Smooth muscle cell (in vitro differentiated cells): Measurements from ENCODE around the gene C6orf120. TPM values are rescaled to one million over a fixed set of nuclear protein-coding genes. Genes with fewer than 3 reads are reported as not detected.
A peak's percentile ranks its signal among the peaks of the same experiment; 100 is the strongest.
"Not testable (repeated sequence)": the region's sequence is repeated elsewhere in the genome, so short reads cannot be mapped to it uniquely, and the experiment has no call there.

Experiments
- DNase-seq: peaks from one replicate; lab custom pipeline; 2025; ENCODE audit not compliant: unreplicated experiment; lab: John Stamatoyannopoulos, UW
- H2AFZ ChIP-seq: fragments of 200-600 bp; sonication (generic); 2 replicates; pipeline ENCODE4 v1.6.0; 2016; ENCODE audit warnings: antibody characterized with exemption, low read depth, mild to moderate bottlenecking
- H3F3A ChIP-seq: fragments of 200-600 bp; sonication (generic); 2 replicates; pipeline ENCODE4 v1.6.0; 2017; ENCODE audit warnings: antibody characterized with exemption, low read depth
- H3K27ac ChIP-seq: fragments of 200-600 bp; sonication (generic); 2 replicates; pipeline ENCODE4 v1.5.1; 2016; ENCODE audit warnings: low read depth, mild to moderate bottlenecking
- H3K27me3 ChIP-seq: fragments of 200-600 bp; sonication (generic); 2 replicates; pipeline ENCODE4 v1.6.1; 2016; ENCODE audit warnings: low read depth, mild to moderate bottlenecking
- H3K36me3 ChIP-seq: fragments of 200-600 bp; sonication (generic); 2 replicates; pipeline ENCODE4 v1.5.1; 2016; ENCODE audit warnings: low read depth
- H3K4me1 ChIP-seq: fragments of 200-600 bp; sonication (generic); 2 replicates; pipeline ENCODE4 v1.5.1; 2016; ENCODE audit warnings: low read depth
- H3K4me2 ChIP-seq: fragments of 200-600 bp; sonication (generic); 2 replicates; pipeline ENCODE4 v1.6.0; 2016; ENCODE audit warnings: mild to moderate bottlenecking
- H3K4me3 ChIP-seq: fragments of 200-600 bp; sonication (generic); 2 replicates; pipeline ENCODE4 v1.5.1; 2016; ENCODE audit warnings: mild to moderate bottlenecking
- H3K79me2 ChIP-seq: fragments of 200-600 bp; sonication (generic); 2 replicates; pipeline ENCODE4 v1.6.0; 2016; ENCODE audit warnings: low read depth, mild to moderate bottlenecking
- H3K9ac ChIP-seq: fragments of 200-600 bp; sonication (generic); 2 replicates; pipeline ENCODE4 v1.6.0; 2016; ENCODE audit warnings: low read depth
- H3K9me3 ChIP-seq: fragments of 200-600 bp; sonication (generic); replicated peaks from 2 replicates; pipeline ENCODE4 v1.5.1; 2016; ENCODE audit warnings: low read depth
- H4K20me1 ChIP-seq: fragments of 200-600 bp; sonication (generic); 2 replicates; pipeline ENCODE4 v1.6.0; 2016; ENCODE audit warnings: low read depth
- CTCF ChIP-seq: fragments of 200-600 bp; sonication (generic); IDR thresholded peaks from 2 replicates; pipeline ENCODE4 v1.5.1; 2017; ENCODE audit warnings: borderline replicate concordance, mild to moderate bottlenecking, antibody characterized with exemption; ENCODE audit not compliant: insufficient read depth, poor library complexity, severe bottlenecking
- WGBS: methylation state at CpG from one replicate; pipeline ENCODE4 v1.1.7; 2016; ENCODE audit warnings: low lambda C conversion rate; 5-methylcytosine and 5-hydroxymethylcytosine counted together
- polyA plus RNA-seq: library from polyadenylated mRNA; unstranded; fragments of >200 nt; fragmentation: Nextera tagmentation; extraction: Ambion mirVana; gene quantifications from 2 replicates; pipeline ENCODE4 v1.2.1, GENCODE V29; 2016
- total RNA-seq: library from RNA; depleted of rRNA; stranded (reverse); fragments of >200 nt; gene quantifications from 2 replicates; pipeline ENCODE4 v1.2.3, GENCODE V29; 2014

Gene C6orf120
- total and polyA plus RNA-seq, 2 experiments from 2014 or later = 30.2 to 50.2 TPM

GRCh38 chr6:169697115-169697514 is 4.8 kb upstream of the C6orf120 start:
- not testable (repeated sequence) for H3K27ac ChIP-seq, H3K4me2 ChIP-seq, H3K4me3 ChIP-seq, DNase-seq, H4K20me1 ChIP-seq, H3K27me3 ChIP-seq, H3K9me3 ChIP-seq, H3K9ac ChIP-seq, H2AFZ ChIP-seq
- TF ChIP-seq CTCF = peak; percentile 36
- H3F3A ChIP-seq = peaks cover 13% of the 10 kb centered on the region
- peaks cover 11% of the 10 kb centered on the region for H3K4me1 ChIP-seq
- H3K79me2 ChIP-seq = peaks cover 32% of the 10 kb centered on the region
- peaks cover 10% of the 10 kb centered on the region for H3K36me3 ChIP-seq
- WGBS = 85% methylated on average over 10 of the region's 10 CpGs

- Histone ChIP-seq H3F3A (peaks cover 13% of the 10 kb centered on the region), H3K9ac (peak overlapping the region; percentile 97), H3K4me3 (peak overlapping the region; percentile 84), H3K9me3 (no peaks in the 10 kb centered on the region), H3K79me2 (peaks cover 38% of the 10 kb centered on the region), H3K4me2 (peak overlapping the region; percentile 95), H3K27ac (peak overlapping the region; percentile 96), H4K20me1 (peaks cover 17% of the 10 kb centered on the region), H2AFZ (no peak overlapping the region), H3K36me3 (no peaks in the 10 kb centered on the region), H3K27me3 (no peaks in the 10 kb centered on the region), H3K4me1 (peaks cover 34% of the 10 kb centered on the region)
- WGBS = 7% methylated on average over 5 of the region's 5 CpGs
- DNase-seq = no peak
- no peak for TF ChIP-seq CTCF
Measured at GRCh38 chr6:169700296-169700695, 1.6 kb upstream of the C6orf120 start.

DNA sequence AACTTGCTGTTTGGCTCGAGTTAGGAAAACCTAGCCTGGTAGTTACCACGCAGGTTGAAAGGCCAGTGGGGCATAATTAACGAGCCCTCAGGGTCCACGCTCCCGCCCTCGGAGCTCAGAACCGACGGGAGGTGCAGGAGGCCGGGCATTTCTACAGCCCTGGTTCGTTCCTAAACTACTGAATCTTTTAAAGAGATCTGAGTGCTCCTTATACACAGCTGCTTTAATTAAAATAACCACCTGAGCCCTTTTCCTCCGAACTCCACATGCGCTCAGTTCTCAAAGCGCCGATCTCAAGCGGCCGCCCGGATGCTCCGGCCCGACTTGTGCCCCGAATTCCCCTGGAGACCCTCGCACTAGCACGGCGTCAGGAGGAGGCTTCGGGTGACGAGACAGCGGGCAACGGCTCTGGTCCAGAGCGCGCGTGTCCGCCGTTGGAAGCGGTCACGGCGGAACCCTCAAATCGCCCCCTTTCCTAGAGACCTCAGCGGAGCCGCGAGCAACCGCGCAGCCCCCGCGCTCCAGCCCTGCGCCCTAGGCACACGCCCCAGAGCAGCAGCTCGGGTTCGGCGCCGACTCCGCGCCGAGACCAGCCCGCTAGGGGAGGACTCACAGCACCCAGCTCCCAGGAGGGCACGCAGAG is 494 bp upstream of the C6orf120 start:
- DNase-seq = no peak

More for the DNA sequence above, 494 bp upstream of the C6orf120 start:
- no peak for TF ChIP-seq CTCF
- no peaks in the 10 kb centered on the region for H3K36me3 ChIP-seq
- H3K27ac ChIP-seq = peak overlapping the region; percentile 96
- H2AFZ ChIP-seq = peak overlapping the region; percentile 87
- peaks cover 34% of the 10 kb centered on the region for H3K4me1 ChIP-seq
- peak overlapping the region; percentile 84 for H3K4me3 ChIP-seq
- WGBS = 1% methylated on average over 53 of the region's 54 CpGs
- H3K4me2 ChIP-seq = peak overlapping the region; percentile 95
- no peaks in the 10 kb centered on the region for H3K9me3 ChIP-seq
- H3K9ac ChIP-seq = peak overlapping the region; percentile 97
- peaks cover 34% of the 10 kb centered on the region for H3K79me2 ChIP-seq
- H3K27me3 ChIP-seq = no peaks in the 10 kb centered on the region
- peaks cover 13% of the 10 kb centered on the region for H3F3A ChIP-seq
- peaks cover 17% of the 10 kb centered on the region for H4K20me1 ChIP-seq
